Inflammatory macrophage treated with lipopolysaccharide for 4 hours (primary cell): Measurements from ENCODE around the gene LAPTM5.

ENCODE experiments used
- DNase-seq: peaks from one replicate; pipeline ENCODE4 v3.0.0-alpha.2; 2020

Gene LAPTM5

DNA sequence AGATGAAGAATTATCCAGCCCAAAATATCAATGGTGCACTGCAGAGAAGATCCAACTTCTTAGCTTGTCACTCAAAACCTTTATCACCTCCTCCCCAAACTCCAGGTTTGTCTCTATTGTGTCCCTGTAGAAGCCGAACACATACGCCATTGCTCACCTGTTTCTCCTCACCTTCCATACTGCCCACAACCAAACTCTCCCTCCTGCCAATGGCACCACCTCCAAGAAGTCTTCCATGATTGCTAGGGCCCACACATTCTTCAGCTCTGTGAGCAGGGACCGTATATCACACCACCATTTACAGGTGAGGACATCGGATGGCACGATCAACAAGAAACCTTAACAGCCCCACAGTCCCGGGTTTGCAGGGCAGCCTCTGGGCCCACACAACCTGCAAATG is 2.2 kb downstream of the LAPTM5 start:
- no peak for DNase-seq

DNA sequence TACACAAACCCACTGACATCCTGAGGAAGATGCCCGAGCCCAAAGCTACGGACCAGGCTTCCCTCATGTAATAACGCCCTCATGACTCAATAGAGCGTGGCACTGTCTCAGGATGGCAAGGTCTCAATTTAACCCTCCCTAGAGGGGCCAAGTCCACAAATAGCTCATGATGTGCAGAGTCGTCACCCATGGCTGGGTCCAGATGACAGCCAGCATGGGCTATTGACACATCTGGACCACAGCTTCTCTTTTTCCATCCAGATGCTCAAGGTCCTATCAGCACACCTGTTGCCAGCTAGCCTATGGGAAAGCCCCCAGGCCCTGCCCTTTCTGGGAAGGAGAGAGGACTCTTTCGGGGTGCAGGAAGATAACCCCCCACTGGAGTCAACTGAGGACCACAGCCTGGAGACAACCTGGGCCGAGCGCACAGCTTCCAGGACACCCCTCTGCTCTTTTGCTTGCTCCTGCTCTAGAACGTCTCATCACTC is 2.8 kb downstream of the LAPTM5 start:
- peak; percentile 91 for DNase-seq

DNA sequence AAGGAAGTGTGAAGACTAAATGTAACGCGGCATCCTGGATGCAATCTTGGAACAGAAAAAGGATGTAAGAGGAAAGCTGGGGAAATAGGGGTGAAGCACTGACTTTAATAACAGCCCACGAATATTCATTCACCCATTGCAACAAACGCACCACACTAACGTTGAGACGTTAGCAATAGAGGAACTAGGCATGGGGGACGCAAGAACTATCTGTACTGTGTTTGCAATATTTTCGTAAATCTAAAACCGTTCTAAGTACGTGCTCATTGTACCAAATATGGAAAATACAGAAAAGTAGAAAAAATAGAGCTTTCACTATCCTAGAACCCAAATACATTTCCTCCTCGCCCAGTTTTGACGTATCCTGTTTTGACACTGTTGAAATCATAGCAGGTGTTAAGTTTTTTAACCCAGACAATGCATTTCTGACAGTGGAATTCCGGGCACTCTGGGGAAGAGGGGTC is 3.9 kb downstream of the LAPTM5 start:
- DNase-seq = peak; percentile 89

DNA sequence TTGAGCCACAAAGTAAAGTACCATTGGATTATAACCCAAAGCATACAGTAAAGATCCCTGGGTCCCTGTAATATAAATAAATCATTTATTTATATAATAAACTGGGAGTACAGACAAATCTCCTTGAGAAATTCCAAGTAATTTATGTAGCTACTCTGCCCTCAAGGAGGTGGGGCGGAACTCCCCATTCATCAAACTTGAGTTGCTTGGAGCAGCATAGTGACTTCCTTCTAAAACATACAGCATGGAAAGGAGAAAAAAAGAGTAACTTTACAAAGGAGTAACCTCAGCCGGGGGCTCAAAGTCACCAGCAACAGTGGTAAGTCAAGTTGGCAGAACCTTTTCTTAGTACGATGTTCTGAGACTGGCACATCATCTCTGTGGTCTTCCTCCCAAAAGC is 4.5 kb downstream of the LAPTM5 start:
- DNase-seq = no peak

DNA sequence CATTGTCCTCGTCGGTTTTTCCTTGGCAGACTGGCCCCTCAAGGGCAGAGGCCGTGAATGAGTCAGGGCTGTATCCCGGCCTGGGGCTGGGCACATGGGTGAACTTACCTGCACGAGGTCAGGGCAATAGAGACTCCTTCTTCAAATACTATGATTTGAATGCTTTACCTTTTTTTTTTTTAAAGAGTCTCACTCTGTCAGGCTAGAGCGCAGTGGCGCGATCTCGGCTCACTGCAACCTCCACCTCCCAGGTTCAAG is 5.0 kb downstream of the LAPTM5 start:
- no peak for DNase-seq

DNA sequence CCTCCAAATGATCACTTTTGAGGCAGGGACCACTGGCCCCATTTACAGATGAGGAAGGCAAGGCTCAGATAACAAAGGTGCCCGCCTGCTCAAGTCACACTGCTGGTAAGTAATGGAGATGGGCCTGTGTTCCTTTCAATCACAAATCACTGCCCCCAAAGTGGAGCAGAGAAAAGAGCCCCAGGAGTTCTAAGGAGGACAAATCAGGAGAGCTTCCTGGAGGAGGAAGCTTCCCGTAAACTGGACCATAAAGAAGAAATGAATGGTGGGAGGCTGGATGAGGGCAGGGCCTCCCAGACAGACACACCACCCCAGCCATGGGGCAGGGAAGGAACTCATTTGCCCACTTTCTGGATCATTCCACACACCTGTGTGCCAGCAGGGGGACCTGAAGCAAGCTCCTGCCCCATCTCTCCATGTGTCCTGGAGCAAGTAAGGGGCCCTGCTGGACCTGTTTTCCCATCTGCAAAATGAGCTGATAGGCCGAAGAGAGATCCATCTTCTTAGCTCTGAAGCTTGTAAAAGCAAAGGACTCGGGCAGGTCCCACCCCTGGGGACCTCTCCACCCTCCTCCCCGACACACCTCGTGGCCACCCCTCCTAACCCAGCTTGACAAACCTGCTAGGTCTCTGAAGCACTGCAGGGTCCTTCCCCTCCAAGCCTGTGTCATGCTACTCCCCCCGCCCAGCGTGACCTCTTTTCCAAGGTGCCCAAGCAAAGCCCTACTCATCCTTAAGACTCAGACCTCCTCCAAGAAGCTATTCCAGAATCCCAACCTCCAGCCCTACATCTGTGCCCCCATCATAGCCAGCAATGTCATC is 5.5 kb downstream of the LAPTM5 start:
- no peak for DNase-seq

DNA sequence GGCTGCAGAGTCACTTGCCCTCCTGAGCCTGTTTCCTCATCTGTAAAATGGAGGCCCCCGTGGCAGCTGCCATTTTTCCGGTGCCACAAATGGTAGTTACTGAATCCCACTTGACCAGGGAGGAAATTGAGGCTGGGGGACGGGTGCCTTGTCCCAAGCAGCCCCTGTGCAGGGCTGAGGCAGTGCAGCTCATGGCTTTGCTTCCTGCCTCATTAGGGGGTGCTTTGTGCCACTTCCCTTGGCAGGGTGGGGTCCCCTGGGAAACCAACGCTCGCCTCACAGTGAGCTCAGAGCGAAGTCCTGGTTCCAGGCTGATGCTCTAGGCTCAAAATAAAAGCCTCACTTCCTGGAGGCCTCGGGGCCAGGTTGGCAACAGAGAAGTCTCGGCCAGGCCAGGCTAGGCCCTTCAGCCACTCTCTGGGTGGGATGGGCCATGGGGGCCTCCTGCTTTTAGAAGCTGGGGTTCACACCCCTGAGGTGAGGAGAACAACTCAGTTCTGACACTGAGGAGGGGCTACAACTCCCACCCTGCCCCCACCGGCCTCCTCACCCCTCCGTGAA is 6.8 kb downstream of the LAPTM5 start:
- no peak for DNase-seq

DNA sequence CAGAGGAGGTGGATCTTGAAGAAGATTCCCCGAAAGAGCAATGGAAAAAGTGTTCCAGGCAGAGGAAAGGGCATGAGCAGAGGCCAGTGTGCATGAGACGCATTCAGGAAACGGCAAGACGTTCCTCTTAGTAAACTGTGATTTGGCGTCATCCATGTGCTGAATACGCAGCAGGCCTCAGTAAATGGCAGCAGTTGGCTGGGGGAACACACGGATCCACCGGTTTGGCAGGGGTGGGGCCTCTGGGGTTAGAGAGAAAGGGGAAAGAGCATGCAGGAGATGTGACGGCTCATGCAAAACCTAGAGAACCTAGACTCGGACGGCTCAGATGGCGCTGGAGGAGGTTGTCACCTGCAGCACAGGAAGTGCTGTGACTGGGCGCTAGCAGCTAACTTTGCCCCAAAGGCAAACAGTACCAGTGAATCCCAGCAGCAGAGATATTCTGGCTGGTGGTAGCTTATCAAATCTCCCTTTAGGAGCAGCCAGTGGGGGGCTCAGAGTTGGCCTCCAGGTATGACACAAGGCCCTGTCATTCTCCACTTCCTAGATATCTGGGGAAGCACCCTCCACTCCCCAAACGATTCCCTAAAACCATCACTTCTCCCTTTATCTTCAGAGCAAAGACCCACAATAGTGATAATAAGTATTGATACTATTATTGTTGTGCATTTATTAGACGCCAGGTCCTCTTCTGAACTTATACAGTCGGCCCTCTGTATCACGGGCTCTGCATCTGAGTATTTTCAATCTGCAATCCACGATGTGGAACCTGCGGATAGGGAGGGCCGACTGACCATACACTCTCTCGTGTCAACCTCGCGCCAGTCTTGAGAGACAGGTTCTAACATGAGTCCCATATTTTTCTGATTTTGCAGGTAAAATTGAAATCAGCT is 7.6 kb downstream of the LAPTM5 start:
- no peak for DNase-seq

DNA sequence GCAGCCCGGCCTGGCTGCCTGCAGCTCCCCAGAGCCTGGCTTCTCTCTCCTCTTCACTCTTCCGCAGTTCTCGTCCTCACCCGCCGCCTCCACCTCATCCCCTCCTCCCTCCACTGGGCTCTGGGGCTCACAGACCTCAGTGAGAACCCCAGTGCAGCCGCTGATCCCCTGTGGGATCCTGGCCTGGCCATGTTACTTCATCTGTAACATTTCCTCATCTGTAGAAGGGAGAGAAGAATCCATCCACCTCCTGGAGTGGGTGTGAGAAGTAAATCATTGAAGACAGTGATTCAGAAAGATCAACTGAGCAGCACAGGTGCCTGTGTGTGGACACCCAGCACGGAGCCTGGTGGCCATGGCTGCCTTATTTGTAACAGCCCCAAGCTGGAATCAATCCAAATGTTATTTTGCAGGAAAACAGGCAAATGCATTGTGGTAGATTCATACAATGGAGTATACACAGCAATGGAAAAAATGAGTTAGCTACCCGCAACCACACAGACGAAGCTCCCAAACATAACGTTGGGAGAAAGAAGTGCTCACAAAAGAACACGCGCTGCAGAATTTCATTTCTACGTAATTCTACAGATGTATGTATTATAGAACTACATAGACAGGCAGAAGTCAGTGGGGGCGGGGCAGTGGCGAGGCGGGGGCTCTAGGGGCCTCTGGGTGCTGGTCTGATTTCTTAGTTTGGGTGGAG is 8.7 kb downstream of the LAPTM5 start:
- peak; percentile 44 for DNase-seq

DNA sequence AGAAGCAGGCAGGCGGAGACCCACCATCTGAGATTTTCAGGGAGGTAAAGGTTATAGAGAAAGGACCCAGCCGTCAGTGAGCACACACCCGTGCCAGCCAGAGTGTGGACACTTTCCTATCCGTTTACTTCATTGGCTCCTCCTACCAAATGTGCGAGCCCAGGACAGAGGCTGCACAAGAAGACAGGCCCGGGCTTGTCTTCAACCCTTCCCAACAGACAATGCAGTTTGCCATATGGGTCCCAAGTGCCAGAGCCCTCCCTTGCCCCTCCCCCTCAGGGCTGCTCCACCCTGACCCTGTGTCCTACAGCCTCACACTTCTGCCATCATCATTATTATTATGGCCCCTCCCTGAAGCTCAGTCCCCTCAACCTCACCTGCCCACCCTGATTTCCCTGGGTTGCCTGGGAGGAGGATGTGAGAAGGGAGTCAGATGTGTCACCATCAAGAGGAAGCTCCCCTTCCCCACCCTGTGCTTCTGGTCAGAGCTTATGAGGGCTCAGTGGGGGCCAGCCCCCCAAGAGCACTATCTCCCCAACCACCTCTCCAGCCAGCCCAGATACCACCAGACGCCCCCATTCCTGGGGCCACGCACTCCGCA is 9.4 kb downstream of the LAPTM5 start:
- DNase-seq = no peak

DNA sequence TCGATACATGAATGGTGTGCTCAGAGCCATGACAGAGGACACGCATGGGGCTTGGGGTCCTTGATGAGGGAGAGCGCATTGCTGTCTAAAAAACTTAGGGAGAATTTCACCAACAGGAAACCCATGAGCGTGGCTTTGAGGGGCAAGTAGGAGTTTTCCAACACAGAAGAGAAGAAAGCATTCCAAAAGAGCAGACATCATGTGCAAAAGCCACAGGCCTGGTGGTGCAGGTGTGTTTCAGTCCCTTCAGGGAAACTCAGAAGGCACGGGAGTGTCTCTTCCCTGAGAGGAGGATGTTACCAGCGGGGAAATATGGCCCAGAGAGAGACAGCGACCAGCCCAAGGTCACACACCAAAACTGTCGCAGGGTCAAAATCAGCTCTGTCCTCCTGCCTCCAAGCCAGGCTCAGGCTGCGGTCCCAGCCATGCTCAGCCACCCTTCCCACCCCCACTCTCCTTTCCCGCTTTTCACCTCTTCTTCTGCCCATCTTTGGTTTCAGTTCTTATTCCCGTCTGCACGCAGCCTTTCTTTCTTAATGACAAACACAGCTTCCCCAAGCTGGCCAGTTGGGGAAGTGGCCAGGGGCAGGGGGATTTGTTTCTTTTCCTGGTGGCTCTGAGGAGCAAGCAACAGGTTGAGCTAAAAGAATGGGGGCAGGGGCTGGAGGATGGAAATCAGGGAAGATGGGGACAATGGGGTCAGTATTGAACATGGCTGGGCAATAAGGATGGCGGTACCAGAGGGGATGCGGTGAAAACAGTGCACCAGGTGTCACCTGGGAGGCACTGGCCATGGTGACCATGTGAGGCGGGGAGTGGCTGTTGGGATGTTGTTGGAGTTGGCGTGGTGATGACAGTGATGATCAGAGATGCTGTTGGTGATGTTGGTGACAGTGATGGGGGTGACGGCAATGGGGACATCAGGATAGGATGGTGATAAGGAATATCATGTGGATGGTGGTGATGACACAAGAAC is 10.3 kb downstream of the LAPTM5 start:
- DNase-seq = peak; percentile 79

DNA sequence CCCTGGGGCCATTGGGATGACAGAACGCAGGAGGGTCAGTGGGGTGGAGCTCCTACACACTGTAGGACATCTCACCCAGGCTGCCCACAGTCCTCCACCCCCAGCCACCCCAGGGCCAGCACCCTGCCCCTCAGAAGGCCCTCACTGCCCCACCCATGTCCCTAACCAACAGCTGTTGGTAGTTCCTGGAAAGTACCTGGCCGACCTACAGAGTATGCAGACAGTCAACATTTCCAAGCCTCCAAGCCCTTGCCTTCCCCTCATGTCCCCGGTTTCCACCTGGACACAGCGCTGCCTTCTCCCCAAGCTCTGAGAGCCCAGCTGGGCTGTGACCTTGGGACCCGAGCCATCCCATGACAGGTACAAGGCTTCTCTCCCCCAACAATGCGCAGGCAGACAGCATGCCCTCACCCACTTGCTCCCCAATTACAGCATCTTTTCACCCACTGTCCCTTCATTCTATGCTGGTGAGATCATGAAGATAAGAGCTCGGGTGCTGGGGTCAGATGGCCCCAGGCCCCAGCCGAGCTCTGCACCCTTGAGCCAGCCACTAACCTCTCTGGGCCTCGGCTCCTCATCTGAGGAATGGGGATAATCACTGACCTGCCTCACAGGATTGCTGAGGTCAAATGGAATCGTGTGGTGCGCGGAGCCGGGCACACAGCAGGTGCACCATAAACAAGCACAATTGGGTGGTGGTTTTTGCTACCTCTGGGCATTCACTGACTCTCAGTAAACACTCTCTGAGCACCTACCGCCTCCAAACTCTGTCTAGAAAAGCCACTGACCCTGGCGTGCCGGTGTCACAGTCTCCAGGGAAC is 11.2 kb downstream of the LAPTM5 start:
- no peak for DNase-seq

DNA sequence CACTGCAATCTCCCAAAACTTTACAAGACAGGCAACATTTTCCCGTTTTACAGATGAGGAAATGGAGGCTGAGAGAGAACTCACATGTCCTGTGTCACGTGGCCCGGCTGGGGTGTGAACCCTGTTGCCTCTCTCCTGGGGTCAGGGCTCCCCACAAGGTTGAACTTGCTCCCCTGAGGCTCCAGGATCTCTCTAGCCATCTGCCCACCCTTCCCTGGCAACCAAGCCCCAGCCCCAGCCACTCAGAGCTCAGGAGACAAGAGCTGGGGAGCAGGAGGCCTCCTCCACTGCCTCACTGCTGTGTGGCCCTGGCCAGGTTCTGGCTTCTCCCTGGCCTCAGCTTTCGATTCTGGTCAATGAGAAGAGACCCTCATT is 11.8 kb downstream of the LAPTM5 start:
- DNase-seq = no peak

DNA sequence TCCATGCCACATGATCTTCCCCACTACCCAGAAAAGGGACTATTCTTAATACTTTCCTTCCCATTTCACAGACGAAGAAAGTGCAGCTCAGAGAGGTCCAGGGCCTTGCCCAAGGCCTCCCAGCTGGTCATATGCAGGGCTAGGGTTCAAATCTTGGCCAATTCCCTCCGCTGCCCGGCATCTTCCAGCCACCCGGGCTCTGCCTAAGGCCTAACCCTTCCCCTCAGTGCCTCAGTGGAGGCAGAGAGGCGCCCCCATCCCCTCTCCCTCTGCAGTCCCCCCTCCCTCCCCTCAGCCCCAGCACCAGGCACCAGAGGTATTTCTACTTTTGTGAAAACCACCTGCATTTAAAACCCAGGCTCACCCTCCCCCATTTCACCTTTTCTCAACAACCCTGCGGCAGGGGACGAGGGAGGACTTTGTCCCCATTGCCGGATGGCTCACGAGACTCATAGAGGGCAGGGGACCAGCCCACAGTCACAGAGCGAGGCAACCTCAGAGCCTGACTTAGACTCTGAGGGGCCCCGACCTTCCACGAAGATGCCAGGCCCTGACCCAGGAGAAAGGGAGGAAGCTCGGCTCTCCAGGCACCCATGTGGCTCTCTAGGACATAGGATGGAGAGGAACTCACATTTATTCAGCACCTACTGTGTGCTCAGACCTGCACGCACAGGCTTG is 12.3 kb downstream of the LAPTM5 start:
- no peak for DNase-seq

DNA sequence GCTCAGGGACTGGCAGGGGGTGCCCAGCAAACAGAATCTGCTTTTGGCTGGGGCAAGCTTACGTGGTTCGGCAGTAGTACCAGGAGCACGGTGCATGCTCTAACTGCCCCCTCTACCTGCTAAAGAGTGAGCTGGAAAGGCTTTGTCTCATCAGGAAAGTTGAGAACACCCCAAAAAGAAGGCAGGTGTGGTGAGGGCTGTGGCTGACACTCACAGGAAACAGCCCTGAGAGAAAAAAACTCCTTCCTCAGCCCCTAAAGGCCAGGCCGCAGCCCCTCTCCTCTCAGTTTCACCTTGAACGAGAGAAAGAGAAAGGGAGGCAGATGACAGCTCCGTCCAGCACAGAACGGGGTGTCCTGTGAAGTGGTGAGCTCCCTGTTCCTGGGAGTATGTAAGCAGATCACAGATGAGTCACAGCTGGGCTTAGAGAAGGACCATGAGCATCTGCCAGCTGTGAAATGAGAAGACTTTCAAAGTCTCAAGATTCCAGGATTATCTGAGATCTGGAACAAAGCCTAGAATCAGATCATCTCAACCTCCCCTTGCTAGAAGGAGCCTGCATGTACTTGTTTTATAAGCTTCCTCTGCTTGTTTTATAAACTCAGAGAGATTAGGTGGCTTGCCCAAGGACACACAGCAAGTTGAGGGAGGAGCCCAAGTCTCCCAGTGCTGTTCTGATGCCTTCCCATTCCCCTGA is 13.4 kb downstream of the LAPTM5 start:
- DNase-seq = peak; percentile 44

DNA sequence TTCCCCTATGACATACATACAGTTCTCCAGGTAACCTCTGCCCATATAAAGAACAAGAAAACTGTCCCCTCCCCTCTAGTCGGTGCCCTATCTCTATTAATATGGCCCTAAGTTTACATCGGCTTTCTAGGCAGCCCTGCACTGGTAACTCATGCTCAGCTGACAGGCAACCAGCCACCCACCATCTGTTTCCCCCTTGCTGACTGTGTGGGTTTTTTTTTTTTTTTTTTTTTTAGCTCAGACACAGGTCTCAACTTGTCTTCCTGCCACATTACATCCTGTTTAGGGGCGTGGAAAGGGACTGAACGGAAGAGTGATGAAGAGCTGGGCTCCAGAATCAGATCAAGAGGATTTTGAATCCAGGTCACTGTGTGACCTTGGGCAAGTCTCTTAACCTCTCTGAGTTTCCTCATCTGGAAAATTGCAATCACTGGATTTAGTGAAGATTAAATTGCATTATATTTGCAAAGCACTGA is 14.0 kb downstream of the LAPTM5 start:
- peak; percentile 85 for DNase-seq

DNA sequence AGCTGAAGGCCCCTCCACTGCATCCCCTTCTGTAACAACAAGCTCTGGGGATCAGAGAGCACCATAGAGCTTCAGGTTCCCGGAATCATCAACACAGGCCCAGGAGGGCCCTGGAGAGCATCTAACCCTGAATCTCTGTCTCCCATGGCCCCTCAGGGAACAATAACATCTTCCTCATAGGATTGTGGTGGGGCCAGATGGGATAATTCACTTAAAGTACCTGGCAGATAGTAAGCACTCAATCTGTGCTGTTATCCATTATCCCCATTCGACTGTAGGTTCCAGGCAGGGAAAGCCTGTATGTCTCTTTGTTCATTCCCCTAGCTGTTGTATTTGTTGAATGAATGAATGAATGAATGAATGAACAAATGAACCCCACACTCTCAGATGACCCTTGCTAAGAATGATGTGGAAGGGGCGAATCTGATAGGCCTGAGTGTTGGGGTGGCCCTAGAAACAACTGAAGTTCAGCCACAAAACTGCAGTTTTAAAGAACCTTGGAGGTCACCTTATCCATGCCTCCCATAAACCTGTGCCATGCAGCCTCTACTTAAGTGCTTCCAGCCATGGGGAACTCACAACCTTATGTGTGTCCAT is 14.5 kb downstream of the LAPTM5 start:
- no peak for DNase-seq

DNA sequence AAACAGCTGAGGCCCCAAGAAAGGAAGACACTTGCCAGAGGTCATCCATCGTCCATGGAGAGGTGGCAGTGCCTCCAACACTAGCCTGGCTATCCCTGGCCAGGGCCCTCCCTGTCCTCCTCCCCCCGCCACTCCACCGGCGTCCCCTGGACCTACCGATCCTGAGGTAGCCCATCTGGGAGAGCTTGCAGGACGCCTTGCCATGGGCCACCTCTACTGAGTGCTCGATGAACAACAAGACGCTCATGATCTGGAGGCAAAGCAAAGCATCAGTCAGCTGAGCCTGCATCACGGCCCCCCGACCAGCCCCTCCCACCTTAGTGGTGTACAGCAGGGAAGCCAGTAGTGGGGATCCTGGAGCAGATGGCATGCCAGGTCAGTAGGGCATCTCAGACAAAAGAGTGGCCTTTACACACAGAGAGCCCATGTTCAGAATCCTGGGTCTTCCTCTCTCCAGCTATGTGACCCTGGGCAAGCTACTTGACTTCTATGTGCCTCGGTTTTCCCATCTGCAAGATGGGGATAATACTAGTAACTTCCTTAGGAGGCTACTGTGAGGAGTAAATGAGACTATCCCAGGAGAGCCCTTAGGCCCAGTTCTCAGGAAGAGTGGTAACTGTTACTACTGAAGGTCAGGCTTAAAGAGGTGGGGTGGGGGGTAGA is 15.1 kb downstream of the LAPTM5 start:
- no peak for DNase-seq
